GM18526 (cell line): ENCODE data around the gene APPL2.

Source experiments
- POLR2A ChIP-seq: IDR thresholded peaks from 3 replicates; pipeline ENCODE4 v1.6.1; 2011; ENCODE audit not compliant: insufficient read length; ENCODE audit errors: extremely low read depth

APPL2 gene

DNA sequence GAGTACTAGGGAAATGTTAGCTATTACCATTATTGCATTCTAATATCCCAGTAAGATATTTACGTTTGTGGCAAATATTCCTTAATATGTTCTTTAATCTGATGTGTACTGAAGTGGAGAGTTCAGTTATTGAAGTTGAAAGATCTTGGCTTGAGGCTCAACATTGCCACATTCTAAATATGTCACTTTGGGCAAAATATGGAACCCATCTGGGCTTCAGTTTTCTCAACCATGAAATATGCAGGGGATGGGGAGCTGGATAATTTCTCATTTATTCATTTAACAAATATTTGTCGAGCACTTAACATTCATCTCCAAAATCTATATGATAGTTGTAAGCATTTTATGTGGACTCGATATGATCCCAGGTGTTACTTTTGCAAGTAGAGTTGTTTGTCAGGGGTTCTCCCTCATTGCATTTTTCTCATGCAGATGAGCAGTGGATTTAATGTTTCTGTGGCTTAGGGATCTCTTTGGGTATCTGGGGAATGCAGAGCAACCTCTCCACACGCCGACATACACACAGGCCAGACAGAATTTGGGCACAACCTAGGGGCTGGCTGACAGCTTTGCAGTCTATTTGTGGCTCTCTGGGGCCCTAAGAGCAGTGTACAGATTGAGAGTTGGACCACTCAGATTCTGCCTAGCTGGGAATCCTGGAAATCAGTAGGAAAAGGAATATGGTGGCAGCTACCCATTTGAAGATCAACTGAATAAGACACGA, 26.6 kb upstream of the APPL2 start:
- no peak for TF ChIP-seq POLR2A

DNA sequence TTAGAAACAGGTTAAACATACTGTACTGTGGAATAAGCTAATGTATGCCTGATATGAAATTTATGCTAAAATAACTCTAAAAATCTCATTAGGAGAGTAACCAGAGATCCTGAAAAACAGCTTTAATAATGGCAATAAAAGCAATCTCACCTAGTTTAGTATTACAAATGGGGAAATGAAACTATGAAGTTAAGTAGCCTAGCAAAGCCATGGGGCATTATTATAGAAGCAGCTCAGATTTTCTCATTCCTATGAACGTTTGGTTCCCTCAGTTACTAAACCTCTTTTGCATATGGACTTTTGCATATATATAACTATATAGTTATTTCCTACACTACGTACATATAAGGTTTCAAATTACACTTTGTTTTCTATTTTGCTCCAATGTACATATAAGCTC, 25.0 kb upstream of the APPL2 start:
- no peak for TF ChIP-seq POLR2A

DNA sequence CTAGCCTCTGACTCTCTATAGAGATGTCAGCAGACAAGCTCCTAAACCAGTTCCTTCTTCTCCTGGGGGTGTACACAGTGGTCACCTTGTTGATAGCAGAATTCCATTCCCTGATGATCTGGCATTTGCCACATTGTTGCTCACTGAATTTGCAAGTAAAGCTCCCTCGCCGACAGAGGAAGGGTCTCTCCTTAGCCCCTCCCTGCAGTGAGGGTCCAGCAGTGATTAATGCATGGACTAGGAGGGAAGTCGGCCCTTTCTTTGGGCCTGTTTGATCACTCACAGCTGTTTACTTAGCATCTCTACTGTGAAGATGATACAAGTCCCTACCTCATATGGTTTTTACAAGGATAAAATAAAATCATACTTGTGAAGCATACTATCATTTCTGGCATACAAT, 23.3 kb upstream of the APPL2 start:
- no peak for TF ChIP-seq POLR2A

DNA sequence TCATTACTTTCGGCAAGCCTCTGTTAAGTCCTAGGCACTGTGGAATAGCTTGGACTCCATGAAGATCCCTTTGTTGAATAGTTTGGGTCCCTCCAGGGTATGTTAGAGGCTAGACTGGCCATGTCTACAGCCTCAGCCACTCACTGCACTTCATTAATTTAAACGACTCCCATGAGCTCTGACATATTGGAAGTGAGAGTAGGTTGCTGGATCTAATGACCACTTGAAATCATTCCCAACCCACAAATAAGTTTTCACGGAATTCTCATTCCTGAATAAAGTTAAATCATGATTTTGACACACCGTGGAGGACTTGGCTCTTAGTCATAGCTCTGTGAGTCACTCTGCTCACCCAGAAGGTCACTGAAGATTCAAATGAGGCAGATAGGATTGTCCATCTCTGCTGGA, 21.4 kb upstream of the APPL2 start:
- TF ChIP-seq POLR2A = no peak

DNA sequence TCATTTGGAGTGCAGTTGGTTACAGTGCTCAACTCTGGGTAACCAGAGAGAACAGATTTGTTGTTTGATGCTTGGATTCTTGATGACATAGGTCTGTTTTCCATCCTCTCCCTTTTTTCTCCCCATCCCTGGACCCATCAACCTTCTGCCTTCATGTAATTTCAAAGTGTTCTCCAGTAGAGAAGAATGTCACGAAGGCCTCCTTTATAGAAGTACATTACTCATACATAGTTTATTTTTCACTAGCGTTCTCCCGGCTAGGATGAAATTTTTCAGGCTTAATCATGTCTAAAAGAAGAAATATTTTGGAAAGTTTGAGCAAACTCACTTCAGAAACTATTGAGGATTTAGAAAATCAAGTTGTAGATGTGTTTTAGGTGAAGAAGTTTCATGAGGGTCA, 20.9 kb upstream of the APPL2 start:
- no peak for TF ChIP-seq POLR2A

DNA sequence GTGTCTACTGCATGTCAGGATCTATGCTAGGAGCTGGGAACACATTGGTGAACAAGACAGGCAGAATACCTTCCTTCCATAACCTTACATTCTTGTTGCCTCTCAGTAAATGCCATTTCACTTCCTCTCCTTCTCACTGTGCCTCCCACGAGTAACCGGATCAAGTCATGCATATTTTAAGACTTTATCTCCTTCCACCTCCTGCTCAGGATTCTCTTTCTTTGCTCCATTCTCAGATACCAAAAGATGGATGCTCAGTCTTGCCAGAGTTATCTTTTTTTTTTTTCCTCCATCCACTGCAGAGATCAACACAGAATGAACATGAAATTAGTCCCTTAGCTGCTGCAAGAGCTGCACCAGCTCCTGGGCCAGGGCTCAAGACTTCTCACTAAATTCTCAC, 20.0 kb upstream of the APPL2 start:
- no peak for TF ChIP-seq POLR2A

DNA sequence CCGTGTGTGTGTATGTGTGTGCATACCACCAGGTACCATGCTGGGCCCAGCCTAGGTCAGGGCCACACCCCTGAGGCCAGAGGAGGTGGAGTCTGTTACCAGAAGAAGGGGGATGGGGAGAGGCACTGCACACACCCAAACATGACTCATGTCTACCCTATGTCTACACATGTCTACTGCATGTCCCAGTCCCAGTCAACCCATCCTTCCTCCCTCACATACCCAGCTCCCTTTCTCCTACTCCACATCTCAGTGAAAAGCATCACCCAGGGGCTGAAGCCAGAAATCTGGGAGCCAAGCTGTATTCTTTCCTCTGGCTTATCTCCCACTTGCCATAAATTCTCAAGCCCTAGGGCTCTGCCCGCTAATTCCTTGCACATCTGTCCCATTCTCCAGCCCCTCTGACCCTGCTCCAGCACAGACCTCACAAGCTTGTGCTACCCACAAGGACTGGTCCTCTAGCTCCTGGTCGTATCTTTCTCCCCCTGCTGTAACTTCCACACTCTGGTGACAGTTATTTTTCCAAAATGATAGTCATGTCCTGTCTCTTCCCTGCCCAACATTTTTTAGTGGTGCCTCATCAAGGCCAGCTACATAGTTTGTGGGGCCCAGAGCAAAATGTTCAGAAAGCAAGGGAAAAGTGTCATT, 18.0 kb upstream of the APPL2 start:
- no peak for TF ChIP-seq POLR2A

DNA sequence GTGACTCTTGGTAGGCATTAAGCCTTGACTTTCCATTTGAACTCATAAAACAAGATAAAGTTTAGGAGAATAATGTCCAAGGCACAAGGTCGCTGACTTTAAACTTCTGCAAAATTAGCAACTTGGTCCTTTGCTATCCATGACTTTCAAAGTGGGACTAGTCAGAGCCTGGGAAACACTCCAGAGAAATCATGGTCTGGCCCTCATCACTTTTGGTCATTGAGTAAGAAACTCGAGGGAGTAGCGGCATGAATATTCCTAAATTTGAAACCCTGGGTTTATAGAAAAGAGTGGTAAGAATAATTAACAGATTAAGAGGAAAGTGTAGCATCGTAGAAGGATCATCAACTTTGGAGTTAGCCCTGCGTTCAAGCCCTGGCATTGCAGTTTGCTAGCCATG, 16.9 kb upstream of the APPL2 start:
- no peak for TF ChIP-seq POLR2A

DNA sequence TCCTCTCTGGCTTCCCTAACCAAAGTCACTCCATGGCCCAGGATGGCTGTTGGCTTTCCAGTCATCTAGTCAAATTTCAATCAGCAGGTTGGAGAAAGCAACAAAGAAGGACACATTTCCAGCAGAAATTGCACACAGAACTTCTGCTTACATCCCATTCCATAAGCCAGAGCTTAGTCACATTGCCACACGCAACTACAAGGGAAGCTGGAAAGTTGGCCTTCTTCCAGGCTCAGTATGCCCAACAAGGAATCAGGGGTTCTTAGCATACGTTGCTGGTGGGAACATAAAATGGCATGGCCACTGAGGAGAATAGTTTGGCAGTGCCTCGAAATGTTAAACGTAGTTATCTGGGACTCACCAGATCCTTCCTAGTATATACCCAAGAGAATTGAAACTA, 9.3 kb upstream of the APPL2 start:
- no peak for TF ChIP-seq POLR2A

DNA sequence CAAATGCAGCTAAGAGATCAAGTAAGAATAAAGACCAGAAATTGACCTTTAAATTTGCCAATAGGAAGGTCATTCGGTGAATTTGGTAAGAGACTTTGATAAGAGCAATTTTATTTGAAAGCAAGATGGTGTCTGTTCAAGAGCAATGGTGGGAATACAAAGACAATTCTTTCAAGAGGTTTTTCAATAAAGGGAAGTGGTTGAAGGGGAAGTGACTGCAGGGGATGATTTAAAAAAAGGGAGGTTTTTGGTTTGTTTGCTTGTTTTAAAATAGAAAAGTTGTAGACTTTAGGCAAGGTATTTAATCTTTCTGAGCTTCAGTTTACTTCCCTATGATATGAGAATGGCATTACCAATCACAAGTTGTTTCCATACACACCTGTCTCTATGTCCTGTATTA, 4.3 kb upstream of the APPL2 start:
- TF ChIP-seq POLR2A = no peak

DNA sequence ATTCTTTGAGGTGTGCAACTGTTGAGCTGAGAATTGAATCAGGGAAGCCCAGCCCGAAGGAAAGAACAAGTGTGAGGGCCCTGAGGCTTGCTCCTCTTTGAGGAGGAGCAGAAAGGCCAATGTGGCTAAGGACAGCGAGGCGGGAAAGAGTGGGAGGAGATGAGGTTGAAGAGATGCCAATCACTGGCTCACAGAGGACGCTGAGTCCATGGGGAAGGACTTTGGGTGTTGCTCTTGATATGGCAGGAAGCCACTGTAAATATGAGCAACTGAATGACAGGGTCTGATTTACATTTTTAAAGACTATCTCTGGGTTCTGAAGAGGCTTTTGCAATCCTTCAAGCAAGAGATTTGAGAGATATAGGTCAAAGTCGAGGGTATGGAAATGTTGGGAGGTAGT, 3.3 kb upstream of the APPL2 start:
- no peak for TF ChIP-seq POLR2A

DNA sequence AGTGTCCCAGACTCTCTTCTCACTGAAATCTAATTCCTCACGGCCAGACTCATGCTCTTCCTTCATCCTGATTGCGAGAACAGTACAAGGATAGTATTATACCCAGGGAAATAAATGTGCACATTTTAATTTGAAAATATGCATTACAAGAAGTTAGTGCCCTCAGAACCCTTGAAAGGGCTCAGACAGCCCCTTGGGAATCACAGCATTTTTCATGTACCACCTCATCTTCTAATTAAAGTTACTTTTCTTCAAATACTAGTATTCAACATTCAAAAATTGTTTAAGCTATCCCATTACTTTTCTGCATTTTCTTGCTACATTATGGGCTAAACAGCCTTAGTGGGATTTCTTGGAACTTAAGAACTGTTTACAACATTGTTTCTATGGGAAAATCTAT, 1.7 kb upstream of the APPL2 start:
- TF ChIP-seq POLR2A = no peak

DNA sequence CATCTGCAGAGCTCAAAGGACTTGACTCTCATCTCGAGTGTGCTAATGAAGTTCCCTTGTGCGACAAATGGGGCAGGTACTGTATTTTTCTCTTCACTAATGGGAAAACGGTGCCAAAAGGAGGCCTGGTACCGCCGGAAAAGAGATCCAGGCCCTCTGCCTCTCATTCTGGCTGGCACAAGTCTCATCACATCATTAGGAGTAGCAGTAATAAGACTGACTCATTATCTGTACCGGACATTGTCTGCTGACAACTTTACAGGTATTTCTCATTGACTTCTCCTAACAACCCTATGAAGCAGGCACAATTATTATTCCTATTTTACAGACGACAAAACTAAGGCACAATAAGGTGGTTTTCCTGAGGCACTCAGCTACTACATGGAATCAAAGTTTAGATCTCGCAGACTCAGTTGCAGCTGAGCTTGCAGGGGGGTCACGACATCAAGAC, 668 bp downstream of the APPL2 start:
- TF ChIP-seq POLR2A = no peak

DNA sequence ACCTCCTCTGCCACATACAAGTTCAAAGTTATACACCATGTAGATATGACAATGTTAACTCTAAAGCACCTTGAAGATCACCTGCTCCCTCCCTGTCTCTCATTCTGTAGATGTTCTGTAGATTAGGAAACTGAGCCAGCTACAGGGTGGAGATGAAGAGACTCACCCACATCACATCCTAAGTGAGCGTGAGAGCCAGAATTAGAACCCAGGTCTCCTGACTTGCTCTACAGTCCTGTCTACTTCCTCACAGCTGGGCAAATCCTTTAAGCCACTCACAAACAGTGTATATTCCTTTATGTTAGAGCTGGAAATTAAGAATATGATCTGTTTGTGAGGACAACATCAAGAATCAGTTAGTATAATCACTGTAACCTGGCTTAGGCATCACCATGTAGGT, 1.8 kb downstream of the APPL2 start:
- TF ChIP-seq POLR2A = no peak

DNA sequence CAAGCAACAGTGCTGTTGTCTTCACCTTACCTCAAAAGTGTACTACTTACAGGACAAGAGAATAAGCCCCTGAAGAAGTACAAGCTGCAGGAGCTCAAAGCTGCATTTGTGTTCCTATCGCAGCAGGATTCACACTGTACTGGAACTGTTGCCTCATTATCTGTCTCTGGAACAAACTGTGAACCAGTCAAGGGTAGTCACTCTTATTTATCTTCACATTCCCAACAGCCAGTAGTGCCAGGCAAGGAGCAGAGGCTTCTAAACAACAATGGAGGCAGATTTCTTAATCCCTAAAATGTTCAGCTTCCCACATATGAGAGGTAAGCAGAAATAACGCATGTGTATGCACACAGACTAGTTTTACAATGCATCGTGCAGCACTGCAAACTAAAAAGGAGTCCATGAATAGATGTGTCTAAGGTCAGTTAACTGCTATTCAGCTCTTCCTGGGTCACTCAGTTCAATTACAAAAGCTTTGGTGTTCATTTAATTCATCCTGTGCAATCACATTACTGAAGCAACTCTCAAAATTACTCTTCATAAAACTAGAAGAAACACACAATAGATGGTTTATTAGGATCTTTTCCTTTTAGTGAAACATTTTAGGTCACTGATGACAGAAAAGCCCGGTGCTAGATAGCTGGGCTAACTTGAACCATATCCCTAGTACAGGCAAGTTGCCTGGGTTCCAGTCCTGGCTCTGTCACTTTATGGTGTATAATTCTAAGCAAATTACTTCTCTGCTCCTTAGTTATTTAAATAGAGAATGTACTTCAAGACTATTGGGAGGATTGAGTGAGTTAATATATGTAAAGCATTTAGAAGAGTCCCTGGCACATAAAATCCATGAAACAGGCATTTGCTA, 2.7 kb downstream of the APPL2 start:
- no peak for TF ChIP-seq POLR2A

DNA sequence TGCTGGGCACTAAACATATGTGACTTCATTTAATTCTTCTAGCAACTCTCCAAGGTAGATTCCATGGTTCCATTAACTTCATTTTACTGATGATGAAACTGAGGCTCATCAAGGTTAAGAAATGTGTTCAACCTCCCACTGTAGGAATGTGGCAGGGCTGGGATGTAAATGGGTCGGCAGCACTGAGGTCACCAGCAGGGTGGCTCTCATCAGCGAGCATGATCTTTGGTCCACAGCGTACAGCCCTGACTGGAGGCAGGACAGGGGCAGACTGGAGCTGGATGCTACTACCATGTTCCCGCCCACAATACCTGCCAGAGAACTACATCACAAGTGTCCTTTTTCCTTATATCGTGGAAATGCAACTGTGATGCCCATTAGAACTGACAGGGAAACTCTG, 4.6 kb downstream of the APPL2 start:
- no peak for TF ChIP-seq POLR2A
